Measurements from ENCODE around the gene PRH1.

The PRH1 gene

DNA sequence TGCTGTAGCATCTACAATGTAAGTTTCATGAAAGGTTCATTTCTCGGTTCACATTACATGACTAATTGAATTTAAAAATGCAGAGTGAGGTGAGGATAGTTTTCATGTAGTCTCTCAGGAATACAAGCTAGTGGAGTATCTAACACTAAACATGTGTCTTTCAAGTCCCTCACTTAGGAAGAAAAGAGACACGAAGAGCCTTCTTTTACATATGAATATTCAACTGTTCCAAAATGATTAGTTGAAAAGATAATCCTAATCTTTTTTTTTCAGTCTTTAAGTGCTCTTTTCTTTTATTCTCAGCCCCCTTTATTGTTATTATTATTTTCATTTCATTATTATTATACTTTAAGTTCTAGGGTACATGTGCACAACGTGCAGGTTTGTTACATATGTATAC, 45.6 kb downstream of the PRH1 start:
- no peak for DNase-seq (ENCODE audit: low read depth)

All from stimulated activated CD8-positive, alpha-beta memory T cell treated with anti-CD3 and anti-CD28 coated beads, Interleukin-4, amount 100 ng/mL, for 24 hours (primary cell).